Mesenchymal stem cell (in vitro differentiated cells and primary cell): Measurements from ENCODE around the gene SRC.

Experiments
- DNase-seq: peaks from one replicate; pipeline ENCODE4 v3.0.0-alpha.2; 2013
- H2AFZ ChIP-seq: one replicate; pipeline ENCODE4 v1.6.1; 2013; ENCODE audit warnings: low read depth, mild to moderate bottlenecking, control low read depth, inconsistent platforms, low read length, moderate library complexity
- H2AK5ac ChIP-seq: 2 replicates; pipeline ENCODE4 v1.6.1; 2013; ENCODE audit warnings: low read length, moderate library complexity, mild to moderate bottlenecking, inconsistent platforms; ENCODE audit not compliant: severe bottlenecking
- H2BK120ac ChIP-seq: one replicate; pipeline ENCODE4 v1.6.1; 2013; ENCODE audit warnings: low read depth, mild to moderate bottlenecking, inconsistent platforms, low read length, moderate library complexity
- H2BK12ac ChIP-seq, 2 experiments: one replicate each; pipeline ENCODE4 v1.6.1; 2013; ENCODE audit warnings: inconsistent platforms in 2 of 2, low read length in 2 of 2, mild to moderate bottlenecking in 2 of 2, moderate library complexity in 2 of 2, control low read depth in 1 of 2
- H2BK15ac ChIP-seq: one replicate; pipeline ENCODE4 v1.6.1; 2013; ENCODE audit warnings: mild to moderate bottlenecking, low read depth, inconsistent platforms; ENCODE audit not compliant: poor library complexity, severe bottlenecking
- H2BK5ac ChIP-seq: 2 replicates; pipeline ENCODE4 v1.6.1; 2013; ENCODE audit warnings: low read depth, mild to moderate bottlenecking, low read length, control low read depth, inconsistent platforms; ENCODE audit not compliant: poor library complexity, severe bottlenecking
- H3K14ac ChIP-seq, 2 experiments: one replicate each; pipeline ENCODE4 v1.6.1; 2013; ENCODE audit warnings: inconsistent platforms in 2 of 2, low read length in 2 of 2, control low read depth in 1 of 2, mild to moderate bottlenecking in 1 of 2, moderate library complexity in 1 of 2
- H3K18ac ChIP-seq, 2 experiments: one replicate each; pipeline ENCODE4 v1.6.1; 2013; ENCODE audit warnings: inconsistent platforms in 2 of 2, low read length in 2 of 2, control low read depth in 1 of 2, low read depth in 1 of 2, mild to moderate bottlenecking in 1 of 2
- H3K23ac ChIP-seq, 2 experiments: one replicate each; pipeline ENCODE4 v1.6.1; 2013; ENCODE audit warnings: inconsistent platforms in 2 of 2, low read length in 2 of 2, mild to moderate bottlenecking in 2 of 2, moderate library complexity in 2 of 2, control low read depth in 1 of 2
- H3K27ac ChIP-seq: 2 replicates; pipeline ENCODE4 v1.5.1; 2013; ENCODE audit warnings: mild to moderate bottlenecking, moderate library complexity, low read length, control low read depth, inconsistent platforms; ENCODE audit not compliant: poor library complexity, severe bottlenecking
- H3K27me3 ChIP-seq, 2 experiments: 2 replicates each; pipeline versions ENCODE4 v1.6.1 to v1.7.0; 2013; ENCODE audit warnings: low read length in 2 of 2, mild to moderate bottlenecking in 2 of 2, moderate library complexity in 2 of 2, control low read depth in 1 of 2, inconsistent platforms in 1 of 2; ENCODE audit not compliant: control insufficient read depth in 1 of 2, insufficient read depth in 1 of 2
- H3K36me3 ChIP-seq, 2 experiments: 2 replicates each; pipeline versions ENCODE4 v1.6.1 to v1.7.0; 2013; ENCODE audit warnings: low read length in 2 of 2, control low read depth in 1 of 2, inconsistent platforms in 1 of 2, low read depth in 1 of 2, mild to moderate bottlenecking in 1 of 2; ENCODE audit not compliant: insufficient read depth in 2 of 2, control insufficient read depth in 1 of 2
- H3K4ac ChIP-seq, 2 experiments: one replicate each; pipeline ENCODE4 v1.6.1; 2013; ENCODE audit warnings: inconsistent platforms in 2 of 2, low read length in 2 of 2, mild to moderate bottlenecking in 2 of 2, moderate library complexity in 2 of 2, control low read depth in 1 of 2, low read depth in 1 of 2
- H3K4me1 ChIP-seq: 2 replicates; pipeline ENCODE4 v1.6.1; 2013; ENCODE audit warnings: low read depth, low read length, control low read depth; ENCODE audit not compliant: control insufficient read depth, insufficient read depth
- H3K4me2 ChIP-seq: 2 replicates; pipeline ENCODE4 v1.6.1; 2013; ENCODE audit warnings: low read length, mild to moderate bottlenecking, inconsistent platforms; ENCODE audit not compliant: poor library complexity, severe bottlenecking
- H3K4me3 ChIP-seq, 2 experiments: 2 replicates each; pipeline versions ENCODE4 v1.5.1 to v1.7.0; 2013; ENCODE audit warnings: low read length in 2 of 2, mild to moderate bottlenecking in 2 of 2, control low read depth in 1 of 2, low read depth in 1 of 2; ENCODE audit not compliant: insufficient read depth in 1 of 2
- H3K79me1 ChIP-seq: replicated peaks from 2 replicates; pipeline ENCODE4 v1.6.1; 2013; ENCODE audit warnings: mild to moderate bottlenecking, control low read depth, low read length, inconsistent platforms; ENCODE audit not compliant: poor library complexity, severe bottlenecking
- H3K9ac ChIP-seq: 2 replicates; pipeline ENCODE4 v1.7.0; 2013; ENCODE audit warnings: mild to moderate bottlenecking, low read length, moderate library complexity
- H3K9me3 ChIP-seq: 2 replicates; pipeline ENCODE4 v1.7.0; 2013; ENCODE audit warnings: mild to moderate bottlenecking, low read length; ENCODE audit not compliant: control insufficient read depth
- H4K8ac ChIP-seq: one replicate; pipeline ENCODE4 v1.6.1; 2013; ENCODE audit warnings: inconsistent platforms, mild to moderate bottlenecking, low read length, moderate library complexity
- H4K91ac ChIP-seq: one replicate; pipeline ENCODE4 v1.6.1; 2013; ENCODE audit warnings: mild to moderate bottlenecking, low read length, inconsistent platforms
- WGBS: methylation state at CpG from one replicate; pipeline ENCODE4 v1.1.7; 2013; ENCODE audit warnings: mixed read lengths; 5-methylcytosine and 5-hydroxymethylcytosine counted together

Gene SRC

DNA sequence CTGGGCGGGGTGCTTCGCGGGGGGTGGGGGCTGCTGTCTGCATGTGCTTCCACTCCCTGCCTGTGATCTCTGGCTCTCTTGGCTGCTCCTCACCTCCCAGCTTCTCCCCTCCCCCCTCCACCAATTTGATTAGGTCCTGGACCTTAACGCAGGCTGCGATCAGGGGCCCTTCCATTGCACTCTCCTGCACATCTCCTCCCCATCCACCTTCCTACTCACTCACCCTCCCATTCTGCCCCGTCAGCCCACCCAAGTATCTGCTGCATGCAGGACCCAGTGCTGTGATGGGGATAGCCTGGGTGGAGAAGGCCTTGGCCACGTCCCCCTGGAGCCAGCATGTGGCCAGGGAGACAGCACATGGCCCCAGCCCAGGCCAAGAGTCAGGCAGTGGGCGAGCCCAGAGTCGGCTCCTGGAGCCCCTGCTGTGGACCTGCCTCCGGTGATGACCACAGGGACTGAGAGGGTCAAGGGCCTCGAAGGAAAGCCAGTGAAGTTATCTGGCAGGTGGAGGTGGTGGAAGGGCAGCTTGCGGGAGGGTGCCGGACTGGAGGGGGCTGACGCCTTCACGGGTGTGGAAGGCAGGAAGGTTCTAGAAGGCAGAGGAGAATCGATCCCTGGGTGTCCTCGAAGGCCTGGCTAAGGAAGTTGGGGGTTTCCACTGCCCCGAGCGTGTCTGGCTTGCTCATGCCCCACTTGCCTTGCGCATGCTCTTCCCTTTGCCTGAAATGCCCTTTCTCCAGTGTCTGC lies 40.7 kb downstream of the SRC start:
- H3K4me2 ChIP-seq: no peak overlapping the region
- H3K23ac ChIP-seq: no peak overlapping the region
- H3K18ac ChIP-seq: no peak overlapping the region
- DNase-seq: no peak
- H2BK120ac ChIP-seq: no peak overlapping the region
- no peak overlapping the region for H3K4ac ChIP-seq
- no peak overlapping the region for H4K8ac ChIP-seq
- H2BK15ac ChIP-seq: no peak overlapping the region
- H2AFZ ChIP-seq: no peak overlapping the region
- no peak overlapping the region for H3K4me3 ChIP-seq
- H3K4me1 ChIP-seq: peaks cover 13% of the 10 kb centered on the region
- H2BK5ac ChIP-seq: no peak overlapping the region
- H2BK12ac ChIP-seq: no peak overlapping the region
- H3K27me3 ChIP-seq: no peaks in the 10 kb centered on the region
- peaks cover 42 to 76% of the 10 kb centered on the region in 2 experiments for H3K36me3 ChIP-seq
- peaks cover 41% of the 10 kb centered on the region for H3K79me1 ChIP-seq
- no peak overlapping the region for H3K27ac ChIP-seq
- H3K14ac ChIP-seq: no peak overlapping the region
- H3K9ac ChIP-seq: no peak overlapping the region
- H3K9me3 ChIP-seq: no peaks in the 10 kb centered on the region
- 91% methylated on average over 20 of the region's 20 CpGs for WGBS
- no peak overlapping the region for H4K91ac ChIP-seq
- no peak overlapping the region for H2AK5ac ChIP-seq

DNA sequence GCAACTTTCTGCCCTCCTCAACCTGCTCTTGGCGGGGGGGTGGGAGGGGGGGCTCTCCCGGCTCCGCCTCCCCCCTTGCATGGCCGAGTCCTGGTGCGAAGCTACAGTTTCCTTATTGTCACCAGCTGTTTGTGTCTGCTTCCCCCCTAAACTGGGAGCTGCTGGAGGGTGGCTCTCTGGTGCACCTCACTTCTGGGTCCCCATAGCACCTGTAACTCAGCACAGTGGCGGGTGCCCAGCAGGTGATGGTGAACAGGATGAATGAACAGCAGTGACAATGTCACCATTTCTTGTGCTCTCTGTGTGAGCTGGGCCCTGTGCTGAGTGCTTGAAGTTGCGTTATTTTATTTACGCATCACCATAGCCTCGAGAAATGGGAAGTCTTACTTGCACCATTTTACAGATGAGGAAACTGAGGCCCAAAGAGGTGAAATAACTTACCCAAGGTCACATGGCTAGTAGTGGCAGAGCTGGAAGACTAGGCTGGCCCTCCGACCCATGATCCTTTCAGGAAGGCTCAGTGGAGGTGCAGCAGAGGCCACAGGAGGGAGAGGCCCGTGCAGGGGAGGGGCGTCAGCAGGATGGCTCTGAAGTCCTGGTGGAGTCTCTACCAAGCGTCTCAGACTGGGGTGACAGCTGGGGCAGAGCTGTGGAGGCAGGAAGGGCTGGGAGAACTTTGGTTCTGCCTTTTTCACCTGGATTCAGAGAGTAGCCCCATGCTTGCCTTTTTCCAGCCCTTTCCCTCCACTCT lies 41.8 kb downstream of the SRC start:
- Histone ChIP-seq H3K4me1 (peaks cover 13% of the 10 kb centered on the region), H3K27me3 (no peaks in the 10 kb centered on the region), H2BK5ac (no peak overlapping the region), H3K18ac (no peak overlapping the region), H3K9me3 (no peaks in the 10 kb centered on the region), H3K4ac (no peak overlapping the region), H2AFZ (no peak overlapping the region), H2BK15ac (no peak overlapping the region), H2AK5ac (no peak overlapping the region), H3K79me1 (peaks cover 37% of the 10 kb centered on the region), H3K23ac (no peak overlapping the region), H2BK120ac (no peak overlapping the region), H4K8ac (no peak overlapping the region), H3K14ac (no peak overlapping the region), H3K4me3 (no peak overlapping the region), H3K36me3 (peaks cover 48 to 84% of the 10 kb centered on the region in 2 experiments), H2BK12ac (no peak overlapping the region), H3K27ac (no peak overlapping the region), H3K9ac (no peak overlapping the region), H4K91ac (no peak overlapping the region), H3K4me2 (no peak overlapping the region)
- DNase-seq: no peak
- 97% methylated on average over 12 of the region's 13 CpGs for WGBS

GRCh38 chr20:37388831-37389230 lies 42.9 kb downstream of the SRC start:
- Histone ChIP-seq H3K4ac (no peak overlapping the region), H3K4me1 (peaks cover 11% of the 10 kb centered on the region), H3K79me1 (peaks cover 31% of the 10 kb centered on the region), H3K14ac (no peak overlapping the region), H3K4me3 (no peak overlapping the region), H2BK15ac (no peak overlapping the region), H3K36me3 (peaks cover 51 to 89% of the 10 kb centered on the region in 2 experiments), H2BK5ac (no peak overlapping the region), H3K27ac (no peak overlapping the region), H3K18ac (no peak overlapping the region), H2BK120ac (no peak overlapping the region), H3K23ac (no peak overlapping the region), H3K9ac (no peak overlapping the region), H2BK12ac (no peak overlapping the region), H4K91ac (no peak overlapping the region), H3K9me3 (no peaks in the 10 kb centered on the region), H3K27me3 (no peaks in the 10 kb centered on the region), H4K8ac (no peak overlapping the region), H2AK5ac (no peak overlapping the region), H2AFZ (no peak overlapping the region), H3K4me2 (no peak overlapping the region)
- 96% methylated on average over 6 of the region's 9 CpGs for WGBS
- DNase-seq: no peak

GRCh38 chr20:37389241-37389747 lies 43.4 kb downstream of the SRC start:
- H3K4ac ChIP-seq: no peak overlapping the region
- no peak overlapping the region for H2AK5ac ChIP-seq
- no peaks in the 10 kb centered on the region for H3K27me3 ChIP-seq
- H3K4me3 ChIP-seq: no peak overlapping the region
- H3K9me3 ChIP-seq: no peaks in the 10 kb centered on the region
- peaks cover 55 to 89% of the 10 kb centered on the region in 2 experiments for H3K36me3 ChIP-seq
- 95% methylated on average over 12 of the region's 12 CpGs for WGBS
- H3K9ac ChIP-seq: no peak overlapping the region
- no peak overlapping the region for H2BK120ac ChIP-seq
- no peak overlapping the region for H3K27ac ChIP-seq
- no peak overlapping the region for H2BK5ac ChIP-seq
- H4K8ac ChIP-seq: no peak overlapping the region
- no peak overlapping the region for H3K4me2 ChIP-seq
- no peak overlapping the region for H3K23ac ChIP-seq
- H2BK15ac ChIP-seq: no peak overlapping the region
- H3K14ac ChIP-seq: no peak overlapping the region
- DNase-seq: no peak
- no peak overlapping the region for H2AFZ ChIP-seq
- no peak overlapping the region for H3K18ac ChIP-seq
- no peak overlapping the region for H2BK12ac ChIP-seq
- H4K91ac ChIP-seq: no peak overlapping the region
- peaks cover 33% of the 10 kb centered on the region for H3K79me1 ChIP-seq
- H3K4me1 ChIP-seq: peaks cover 9% of the 10 kb centered on the region
